ENCODE measurements around the gene FAM25G. TPM values are rescaled to one million over a fixed set of nuclear protein-coding genes. Genes with fewer than 3 reads are reported as not detected.

Gene FAM25G
- total RNA-seq, 2 experiments from 2014 or later: not detected

DNA sequence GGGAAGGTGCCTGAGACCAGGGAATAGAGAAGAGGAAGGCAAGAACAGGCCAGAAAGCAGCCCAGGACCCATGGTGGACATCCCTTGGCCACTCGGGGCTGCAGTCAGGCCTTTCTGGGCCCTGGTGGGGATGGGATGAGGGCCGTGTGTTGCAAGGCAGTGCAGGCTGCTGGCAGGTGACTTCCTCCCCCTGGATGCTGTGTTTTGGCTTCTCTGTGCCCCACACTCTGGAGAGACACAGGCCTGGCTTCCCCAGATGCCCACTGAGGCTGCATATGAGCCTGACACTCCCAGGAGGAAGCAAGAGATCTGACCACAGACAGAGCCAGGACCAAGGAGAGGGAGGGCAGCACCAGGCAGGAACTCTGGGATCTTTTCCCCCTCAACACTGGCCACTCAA lies 47.5 kb downstream of the FAM25G start:
- no peak overlapping the region for H3K27ac Mint-ChIP-seq
- Histone ChIP-seq H3K4me1 (ENCODE audit: insufficient read depth, low read length) (peaks cover 4% of the 10 kb centered on the region), H3K27me3 (ENCODE audit: control insufficient read depth in 1 of 2, insufficient read depth in 2 of 2, low read length in 2 of 2) (peaks cover 4 to 11% of the 10 kb centered on the region in 2 experiments), H3K27ac (ENCODE audit: low read depth in 1 of 2, low read length in 2 of 2) (no peak overlapping the region), H3K4me3 (ENCODE audit: low read length) (no peak overlapping the region), H3K36me3 (ENCODE audit: insufficient read depth, low read length) (no peaks in the 10 kb centered on the region), H3K9me3 (ENCODE audit: control insufficient read depth in 1 of 2, insufficient read depth in 1 of 2, low read length in 2 of 2) (peaks cover 9 to 32% of the 10 kb centered on the region in 2 experiments)
- no peak overlapping the region for H3K4me3 Mint-ChIP-seq
- ATAC-seq (ENCODE audit: poor library complexity) (no peak), DNase-seq (no peak)
- peaks cover 15% of the 10 kb centered on the region for H3K4me1 Mint-ChIP-seq (ENCODE audit: low read depth)
- ChIA-PET POLR2A (no interaction called here), CTCF (no interaction called here)
- peaks cover 10% of the 10 kb centered on the region for H3K9me3 Mint-ChIP-seq
- TF ChIP-seq, protein P1, sequence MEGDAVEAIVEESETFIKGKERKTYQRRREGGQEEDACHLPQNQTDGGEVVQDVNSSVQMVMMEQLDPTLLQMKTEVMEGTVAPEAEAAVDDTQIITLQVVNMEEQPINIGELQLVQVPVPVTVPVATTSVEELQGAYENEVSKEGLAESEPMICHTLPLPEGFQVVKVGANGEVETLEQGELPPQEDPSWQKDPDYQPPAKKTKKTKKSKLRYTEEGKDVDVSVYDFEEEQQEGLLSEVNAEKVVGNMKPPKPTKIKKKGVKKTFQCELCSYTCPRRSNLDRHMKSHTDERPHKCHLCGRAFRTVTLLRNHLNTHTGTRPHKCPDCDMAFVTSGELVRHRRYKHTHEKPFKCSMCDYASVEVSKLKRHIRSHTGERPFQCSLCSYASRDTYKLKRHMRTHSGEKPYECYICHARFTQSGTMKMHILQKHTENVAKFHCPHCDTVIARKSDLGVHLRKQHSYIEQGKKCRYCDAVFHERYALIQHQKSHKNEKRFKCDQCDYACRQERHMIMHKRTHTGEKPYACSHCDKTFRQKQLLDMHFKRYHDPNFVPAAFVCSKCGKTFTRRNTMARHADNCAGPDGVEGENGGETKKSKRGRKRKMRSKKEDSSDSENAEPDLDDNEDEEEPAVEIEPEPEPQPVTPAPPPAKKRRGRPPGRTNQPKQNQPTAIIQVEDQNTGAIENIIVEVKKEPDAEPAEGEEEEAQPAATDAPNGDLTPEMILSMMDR (IDR thresholded peaks at IDR 0.05): no peak
- intact Hi-C loops (cut with DNase I, micrococcal nuclease): no loop called here
- no peaks in the 10 kb centered on the region for H3K36me3 Mint-ChIP-seq (ENCODE audit: low read depth)
- peaks cover 21% of the 10 kb centered on the region for H3K27me3 Mint-ChIP-seq

DNA sequence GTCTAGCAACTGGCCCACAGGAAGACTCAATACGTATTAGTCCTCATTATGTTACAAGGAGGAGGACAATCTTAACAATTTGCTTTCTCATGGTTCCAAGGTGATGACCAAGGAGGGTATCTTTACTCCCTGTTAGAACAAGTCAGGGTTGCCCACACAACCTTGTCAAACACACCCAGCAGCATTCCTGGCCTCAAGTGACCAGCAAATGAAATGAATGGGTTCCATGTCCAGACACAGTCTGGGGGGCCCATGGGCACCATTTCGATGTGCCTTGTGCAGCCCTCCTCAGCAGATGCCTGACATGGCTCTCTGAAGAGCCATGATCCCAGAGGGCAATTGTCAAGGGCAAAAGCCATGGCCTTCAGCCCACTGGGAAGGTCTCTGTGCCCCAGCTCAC lies 48.4 kb downstream of the FAM25G start:
- H3K27me3 Mint-ChIP-seq: peaks cover 21% of the 10 kb centered on the region
- Histone ChIP-seq H3K9me3 (ENCODE audit: control insufficient read depth in 1 of 2, insufficient read depth in 1 of 2, low read length in 2 of 2) (peaks cover 14 to 32% of the 10 kb centered on the region in 2 experiments), H3K4me3 (ENCODE audit: low read length) (no peak overlapping the region), H3K36me3 (ENCODE audit: insufficient read depth, low read length) (no peaks in the 10 kb centered on the region), H3K4me1 (ENCODE audit: insufficient read depth, low read length) (no peaks in the 10 kb centered on the region), H3K27me3 (ENCODE audit: control insufficient read depth in 1 of 2, insufficient read depth in 2 of 2, low read length in 2 of 2) (peaks cover 4 to 13% of the 10 kb centered on the region in 2 experiments), H3K27ac (ENCODE audit: low read depth in 1 of 2, low read length in 2 of 2) (no peak overlapping the region)
- H3K9me3 Mint-ChIP-seq: peaks cover 13% of the 10 kb centered on the region
- ChIA-PET CTCF (no interaction called here), POLR2A (no interaction called here)
- peaks cover 6% of the 10 kb centered on the region for H3K4me1 Mint-ChIP-seq (ENCODE audit: low read depth)
- no peak overlapping the region for H3K4me3 Mint-ChIP-seq
- TF ChIP-seq, protein P1 (IDR thresholded peaks at IDR 0.05): no peak
- DNase-seq: no peak
- intact Hi-C loops (cut with DNase I, micrococcal nuclease): no loop called here
- H3K36me3 Mint-ChIP-seq (ENCODE audit: low read depth): no peaks in the 10 kb centered on the region
- no peak for ATAC-seq (ENCODE audit: poor library complexity)
- no peak overlapping the region for H3K27ac Mint-ChIP-seq

DNA sequence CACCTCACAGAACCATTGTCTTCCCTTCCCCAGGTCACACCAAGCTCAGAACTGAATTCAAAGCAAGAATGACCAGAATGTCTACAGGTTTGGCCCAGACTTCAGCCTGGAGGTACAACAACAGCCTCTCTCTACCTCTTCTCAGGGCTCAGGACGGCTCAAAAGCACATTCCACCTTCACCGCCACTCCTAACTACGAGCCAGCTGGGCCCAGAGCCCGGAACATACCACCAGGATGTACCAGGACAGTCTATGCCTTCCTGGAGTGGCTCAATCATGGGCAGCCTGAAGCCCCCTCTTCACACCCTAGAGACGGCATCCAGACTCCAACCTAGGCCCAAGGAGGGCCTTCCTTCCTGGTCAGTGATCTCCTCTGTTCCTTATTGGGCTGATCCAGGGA lies 49.1 kb downstream of the FAM25G start:
- ChIA-PET POLR2A (interaction anchor here (0.7 kb wide), 1 partner anchor 221 kb away, joined by 3 read pairs; no protein-coding TSS in a partner anchor), CTCF (no interaction called here)
- Mint-ChIP-seq H3K4me1 (ENCODE audit: low read depth) (no peaks in the 10 kb centered on the region), H3K27ac (no peak overlapping the region), H3K4me3 (no peak overlapping the region), H3K36me3 (ENCODE audit: low read depth) (no peaks in the 10 kb centered on the region), H3K27me3 (peaks cover 21% of the 10 kb centered on the region), H3K9me3 (peaks cover 13% of the 10 kb centered on the region)
- TF ChIP-seq, protein P1 (IDR thresholded peaks at IDR 0.05): no peak
- Histone ChIP-seq H3K4me1 (ENCODE audit: insufficient read depth, low read length) (no peaks in the 10 kb centered on the region), H3K27ac (ENCODE audit: low read depth in 1 of 2, low read length in 2 of 2) (no peak overlapping the region), H3K27me3 (ENCODE audit: control insufficient read depth in 1 of 2, insufficient read depth in 2 of 2, low read length in 2 of 2) (peaks cover 4 to 13% of the 10 kb centered on the region in 2 experiments), H3K4me3 (ENCODE audit: low read length) (no peak overlapping the region), H3K9me3 (ENCODE audit: control insufficient read depth in 1 of 2, insufficient read depth in 1 of 2, low read length in 2 of 2) (peaks cover 14 to 27% of the 10 kb centered on the region in 2 experiments), H3K36me3 (ENCODE audit: insufficient read depth, low read length) (no peaks in the 10 kb centered on the region)
- ATAC-seq (ENCODE audit: poor library complexity) (no peak), DNase-seq (no peak)
- intact Hi-C loops (cut with DNase I, micrococcal nuclease): no loop called here

Data from CD4-positive, alpha-beta T cell (primary cell).